HG03520 (cell line): ENCODE results near the gene CMTM4.
"Not testable (repeated sequence)": the region's sequence is repeated elsewhere in the genome, so short reads cannot be mapped to it uniquely, and the experiment has no call there.

Experiments used
- ATAC-seq: cut with Tn5 transposase; IDR thresholded peaks from one replicate; pipeline ENCODE4 v1.9.1; 2021; ENCODE audit warnings: mild to moderate bottlenecking, moderate library complexity; ENCODE audit not compliant: unreplicated experiment

Gene CMTM4

GRCh38 chr16:66676599-66676998 is 19.9 kb downstream of the CMTM4 start:
- ATAC-seq, result no peak

DNA sequence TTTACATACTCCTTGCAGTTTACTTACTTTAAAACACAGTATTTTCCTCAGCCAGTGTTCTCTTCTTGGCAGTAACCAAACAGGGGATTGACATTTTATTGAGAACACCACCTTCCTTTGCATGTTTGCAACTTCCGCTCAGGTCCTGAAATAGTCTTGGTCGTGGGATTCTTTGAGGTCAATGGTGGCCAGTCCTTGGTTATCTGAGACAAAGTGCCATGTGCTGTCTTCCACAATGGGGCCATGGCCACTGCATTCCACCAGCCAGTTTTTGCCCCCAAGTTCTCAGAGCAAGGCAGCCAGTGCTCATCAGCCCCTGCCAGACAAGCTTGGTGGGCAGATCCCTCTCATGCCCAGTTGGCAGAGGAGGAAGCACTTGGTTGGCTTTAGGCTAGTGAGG is 22.9 kb downstream of the CMTM4 start:
- ATAC-seq, result no peak

- no peak for ATAC-seq
Measured at GRCh38 chr16:66670691-66671388, 25.7 kb downstream of the CMTM4 start.

GRCh38 chr16:66668777-66669444 is 27.6 kb downstream of the CMTM4 start:
- ATAC-seq, result no peak

DNA sequence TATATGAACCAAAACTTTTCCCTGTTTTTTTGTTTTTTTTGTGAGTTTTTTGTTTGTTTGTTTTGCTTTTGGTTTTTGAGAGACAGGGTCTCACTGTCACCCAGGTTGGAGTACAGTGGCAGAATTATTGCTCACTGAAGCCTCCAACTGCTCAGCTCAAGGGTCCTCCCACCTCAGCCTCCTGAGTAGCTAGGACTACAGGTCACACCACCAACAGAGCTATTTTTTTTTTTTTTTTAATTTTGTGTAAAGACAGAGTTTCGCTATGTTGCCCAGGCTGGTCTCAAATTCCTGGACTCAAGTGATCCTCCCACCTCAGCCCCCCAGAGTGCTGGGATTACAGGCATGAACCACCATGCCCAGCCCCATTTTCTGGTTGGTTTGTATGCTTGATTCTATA is 28.6 kb downstream of the CMTM4 start:
- ATAC-seq, result no peak

GRCh38 chr16:66662445-66663194 is 33.9 kb downstream of the CMTM4 start:
- ATAC-seq, result no peak

DNA sequence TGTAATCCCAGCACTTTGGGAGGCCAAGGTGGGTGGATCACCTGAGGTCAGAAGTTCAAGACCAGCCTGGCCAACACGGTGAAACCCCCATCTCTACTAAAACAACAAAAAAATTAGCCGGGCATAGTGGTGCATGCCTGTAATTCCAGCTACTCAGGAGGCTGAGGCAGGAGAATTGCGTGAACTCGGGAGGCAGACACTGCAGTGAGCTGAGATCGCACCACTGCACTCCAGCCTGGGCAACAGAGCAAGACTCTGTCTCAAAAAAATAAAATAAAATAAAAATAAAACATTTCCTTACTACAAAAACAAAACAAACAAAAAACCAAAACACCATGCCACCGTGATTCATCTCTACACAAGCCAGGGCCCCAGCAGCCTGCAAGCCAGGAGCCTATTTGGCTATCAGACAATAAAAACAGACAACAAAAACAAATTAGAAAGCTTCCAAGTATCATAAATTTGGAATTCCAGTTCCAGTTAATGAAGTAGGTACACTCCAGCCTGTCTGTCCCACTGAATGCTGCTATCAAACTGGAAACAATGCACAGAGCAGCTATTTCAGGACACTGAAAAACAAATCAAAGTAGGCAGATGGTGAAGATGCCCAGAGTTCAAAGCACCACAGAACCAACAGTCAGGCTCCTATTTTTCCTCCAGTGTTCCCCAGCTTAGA is 34.7 kb downstream of the CMTM4 start:
- not testable (repeated sequence) for ATAC-seq

DNA sequence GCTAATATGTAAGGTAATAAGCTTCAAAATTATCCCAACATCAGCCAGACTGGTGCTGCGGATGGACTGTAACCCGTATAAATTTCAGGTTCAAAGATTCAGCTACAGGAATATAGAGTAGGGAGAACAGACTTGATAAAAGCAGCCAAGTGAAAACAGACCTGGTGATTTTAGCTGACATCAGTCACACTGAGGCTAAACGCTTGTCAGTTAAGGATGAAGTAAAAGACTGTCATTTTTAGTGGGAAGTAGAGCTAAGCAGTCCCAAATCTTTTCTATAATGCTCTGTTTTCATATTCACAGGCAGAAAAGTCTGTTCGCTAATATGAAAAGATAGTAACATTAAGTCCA is 35.4 kb downstream of the CMTM4 start:
- no peak for ATAC-seq

GRCh38 chr16:66660422-66661209 is 35.9 kb downstream of the CMTM4 start:
- ATAC-seq, result no peak

- no peak for ATAC-seq
Measured at GRCh38 chr16:66658860-66659190, 37.7 kb downstream of the CMTM4 start.

DNA sequence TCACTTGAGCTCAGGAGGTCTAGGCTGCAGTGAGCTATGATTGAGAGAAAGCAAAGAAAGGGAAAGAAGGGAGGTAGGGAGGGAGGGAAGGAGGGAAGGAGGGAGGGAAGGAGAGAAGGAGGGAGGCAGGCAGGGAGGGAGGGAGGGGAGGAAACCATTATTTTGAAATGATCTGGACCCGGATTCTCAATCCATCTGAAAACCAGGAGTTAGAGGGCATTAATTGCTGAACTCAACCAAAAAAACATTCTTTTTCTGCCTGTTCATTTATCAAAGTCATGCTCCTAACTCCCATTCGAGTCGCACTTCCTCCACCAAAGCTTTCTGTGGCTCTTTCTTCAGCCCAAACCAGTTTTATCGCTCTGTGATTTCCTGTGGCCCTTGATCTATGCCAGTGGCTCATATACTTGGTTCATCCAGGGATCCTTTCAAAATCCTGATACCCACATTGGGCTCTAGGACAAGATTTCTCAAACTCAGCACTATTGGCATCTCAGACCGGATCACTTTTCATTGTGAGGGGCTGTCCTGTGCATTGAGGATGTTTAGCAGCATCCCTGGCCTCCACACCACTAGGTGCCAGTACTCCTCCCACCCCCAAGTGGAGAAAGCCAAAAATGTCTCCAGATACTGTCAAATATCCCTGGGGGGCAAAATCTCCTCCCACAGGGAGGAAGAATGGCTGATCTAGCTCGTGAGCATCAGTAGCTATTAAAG is 38.2 kb downstream of the CMTM4 start:
- ATAC-seq, result no peak

DNA sequence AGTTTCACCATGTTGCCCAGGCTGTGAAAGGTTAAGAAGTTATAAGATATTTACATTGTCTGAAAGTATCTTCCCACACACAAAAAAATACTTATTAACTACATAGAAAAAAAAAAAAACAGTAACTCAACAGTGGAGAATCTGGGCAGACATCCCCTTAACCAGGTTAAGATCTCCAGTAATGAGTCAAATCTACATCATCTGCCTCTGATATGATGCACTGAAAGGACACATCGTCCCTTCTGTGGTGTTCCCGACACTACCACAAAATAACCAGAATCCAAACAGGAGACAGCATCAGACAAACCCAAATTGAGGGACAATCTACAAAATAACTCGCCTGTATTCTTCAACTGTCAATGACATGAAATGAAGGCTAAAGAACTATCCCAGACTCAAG is 40.0 kb downstream of the CMTM4 start:
- ATAC-seq, result no peak

DNA sequence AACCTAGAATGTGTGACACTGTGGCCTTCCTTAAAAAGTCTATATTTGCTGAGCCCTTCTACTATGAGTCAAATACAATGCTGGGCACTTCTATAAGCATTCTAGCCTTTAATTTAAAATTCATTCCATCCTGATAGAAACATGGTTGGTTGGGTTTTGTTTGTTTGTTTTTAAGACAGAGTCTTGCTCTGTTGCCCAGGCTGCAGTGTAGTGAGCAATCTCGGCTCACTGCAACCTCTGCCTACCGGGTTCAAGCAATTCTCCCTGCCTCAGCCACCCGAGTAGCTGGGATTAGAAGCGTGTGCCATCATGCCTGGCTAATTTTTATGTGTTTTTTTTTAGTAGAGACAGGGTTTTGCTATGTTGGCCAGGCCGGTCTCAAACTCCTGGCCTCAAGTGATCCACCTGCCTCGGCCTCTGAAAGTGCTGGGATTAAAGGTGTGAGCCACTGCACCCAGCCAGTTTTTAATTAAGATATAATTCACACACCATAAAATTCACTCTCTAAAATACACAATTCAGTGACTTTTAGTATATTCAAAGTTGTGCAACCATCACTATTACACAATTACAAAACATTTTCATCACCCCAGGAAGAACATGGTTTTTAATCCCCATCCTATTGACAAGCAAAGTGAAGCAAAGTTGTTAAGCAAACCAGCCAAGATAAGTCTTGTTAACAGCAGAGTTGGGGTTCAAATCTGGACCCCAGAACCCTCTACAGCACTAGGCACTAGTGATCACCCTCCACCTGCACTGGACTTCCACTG is 42.8 kb downstream of the CMTM4 start:
- no peak for ATAC-seq

DNA sequence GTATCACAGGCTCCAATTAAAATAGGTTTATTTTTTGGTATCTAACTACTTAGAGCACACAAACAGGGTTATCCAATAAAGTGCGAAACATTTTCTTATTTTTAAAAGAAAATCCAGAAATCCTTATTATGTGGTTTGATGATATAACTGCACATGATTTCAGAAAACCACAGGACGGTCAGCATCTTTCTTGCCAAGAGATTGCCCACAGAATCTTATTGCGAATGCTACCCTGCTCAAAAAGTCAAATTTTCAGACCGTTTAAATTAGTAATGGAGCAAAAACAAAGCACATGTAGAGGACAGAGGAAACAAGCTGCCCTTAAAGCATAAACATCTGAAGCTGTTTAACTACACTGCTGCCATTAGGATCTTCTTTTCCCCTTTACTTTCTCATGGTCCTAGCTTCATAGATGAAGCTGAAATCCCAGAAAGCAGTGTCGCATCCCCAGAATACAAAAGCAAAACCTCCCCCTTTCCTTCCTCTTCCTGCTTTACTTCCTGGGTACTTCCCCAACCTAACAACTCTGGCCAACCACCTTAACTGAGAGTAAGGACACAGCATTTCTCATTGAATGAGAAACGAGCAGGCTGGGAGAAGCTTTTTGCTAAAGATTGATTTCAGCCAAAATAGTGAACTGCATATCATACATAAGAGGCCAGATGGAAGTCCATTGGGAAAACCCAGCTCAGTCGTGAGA is 43.7 kb downstream of the CMTM4 start:
- no peak for ATAC-seq

DNA sequence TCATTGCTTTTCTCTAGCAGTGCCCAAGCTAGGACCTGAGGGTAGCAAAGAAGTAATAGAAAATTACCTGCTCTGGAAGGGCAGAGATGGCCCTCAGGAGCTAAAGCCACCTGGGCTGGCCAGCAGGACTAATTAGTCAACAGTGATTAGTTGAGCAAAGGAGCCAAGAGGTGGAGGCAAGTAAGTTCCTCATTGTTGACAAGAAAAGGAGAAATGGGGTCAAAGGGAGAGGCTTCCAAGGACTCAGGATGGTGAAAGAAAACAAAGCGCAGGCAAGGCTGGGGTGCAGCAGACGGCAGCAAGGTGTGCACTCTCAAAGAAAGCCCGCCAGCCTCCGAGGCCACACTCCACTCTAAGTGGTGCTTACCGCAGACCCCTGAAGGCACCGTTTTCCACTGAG is 44.6 kb downstream of the CMTM4 start:
- no peak for ATAC-seq

DNA sequence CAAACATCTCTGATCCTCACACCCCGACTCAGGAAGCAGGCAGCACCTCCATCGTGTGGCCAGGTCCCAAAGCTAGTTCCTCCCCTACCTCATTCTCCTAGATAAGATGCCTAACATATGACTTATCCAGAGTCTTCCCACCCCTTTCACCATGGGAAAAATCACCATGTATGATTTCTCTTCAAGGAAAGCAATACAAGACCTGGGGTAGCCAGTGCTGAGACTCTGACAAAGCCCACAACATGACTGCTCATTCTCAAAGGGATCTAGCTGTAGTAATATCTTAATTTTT is 45.1 kb downstream of the CMTM4 start:
- ATAC-seq, result no peak

- peak; percentile 94 for ATAC-seq
Measured at GRCh38 chr16:66650707-66651473, 45.7 kb downstream of the CMTM4 start.

DNA sequence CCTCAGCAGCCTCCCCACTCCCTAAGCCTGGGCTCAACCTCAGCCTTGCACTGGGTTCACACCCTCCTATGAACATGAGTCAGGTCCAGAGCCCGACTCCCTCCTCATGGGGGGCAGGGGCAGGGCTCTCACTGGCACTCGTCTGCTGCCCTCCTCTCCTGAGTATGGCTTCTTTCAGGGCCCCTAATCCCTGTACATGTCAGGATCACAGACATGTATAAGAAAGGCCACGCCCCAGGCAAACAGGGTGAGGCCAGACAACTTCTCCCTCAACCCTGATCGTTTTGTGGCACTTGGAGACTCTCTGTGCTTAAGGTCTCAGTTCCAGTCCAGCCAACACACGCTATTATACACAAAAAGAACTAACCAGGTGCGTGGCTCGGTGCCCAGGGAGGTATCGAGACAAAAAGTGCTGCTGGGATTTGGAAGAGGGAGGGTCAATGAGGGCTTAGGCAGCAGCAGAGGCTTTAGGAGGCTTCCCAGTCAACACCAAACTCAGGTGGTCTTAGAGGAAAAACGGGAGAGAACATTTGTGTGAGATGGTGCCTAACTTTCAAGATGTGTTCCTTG is 46.8 kb downstream of the CMTM4 start:
- ATAC-seq, result no peak
